Mesenchymal stem cell (in vitro differentiated cells and primary cell): ENCODE data around the gene CPLX4.

ENCODE experiments used
- DNase-seq: peaks from one replicate; pipeline ENCODE4 v3.0.0-alpha.2; 2013
- H2AFZ ChIP-seq: one replicate; pipeline ENCODE4 v1.6.1; 2013; ENCODE audit warnings: low read depth, mild to moderate bottlenecking, control low read depth, inconsistent platforms, low read length, moderate library complexity
- H2AK5ac ChIP-seq: 2 replicates; pipeline ENCODE4 v1.6.1; 2013; ENCODE audit warnings: low read length, moderate library complexity, mild to moderate bottlenecking, inconsistent platforms; ENCODE audit not compliant: severe bottlenecking
- H2BK120ac ChIP-seq: one replicate; pipeline ENCODE4 v1.6.1; 2013; ENCODE audit warnings: low read depth, mild to moderate bottlenecking, inconsistent platforms, low read length, moderate library complexity
- H2BK12ac ChIP-seq, 2 experiments: one replicate each; pipeline ENCODE4 v1.6.1; 2013; ENCODE audit warnings: inconsistent platforms in 2 of 2, low read length in 2 of 2, mild to moderate bottlenecking in 2 of 2, moderate library complexity in 2 of 2, control low read depth in 1 of 2
- H2BK15ac ChIP-seq: one replicate; pipeline ENCODE4 v1.6.1; 2013; ENCODE audit warnings: mild to moderate bottlenecking, low read depth, inconsistent platforms; ENCODE audit not compliant: poor library complexity, severe bottlenecking
- H2BK5ac ChIP-seq: 2 replicates; pipeline ENCODE4 v1.6.1; 2013; ENCODE audit warnings: low read depth, mild to moderate bottlenecking, low read length, control low read depth, inconsistent platforms; ENCODE audit not compliant: poor library complexity, severe bottlenecking
- H3K14ac ChIP-seq, 2 experiments: one replicate each; pipeline ENCODE4 v1.6.1; 2013; ENCODE audit warnings: inconsistent platforms in 2 of 2, low read length in 2 of 2, control low read depth in 1 of 2, mild to moderate bottlenecking in 1 of 2, moderate library complexity in 1 of 2
- H3K18ac ChIP-seq, 2 experiments: one replicate each; pipeline ENCODE4 v1.6.1; 2013; ENCODE audit warnings: inconsistent platforms in 2 of 2, low read length in 2 of 2, control low read depth in 1 of 2, low read depth in 1 of 2, mild to moderate bottlenecking in 1 of 2
- H3K23ac ChIP-seq, 2 experiments: one replicate each; pipeline ENCODE4 v1.6.1; 2013; ENCODE audit warnings: inconsistent platforms in 2 of 2, low read length in 2 of 2, mild to moderate bottlenecking in 2 of 2, moderate library complexity in 2 of 2, control low read depth in 1 of 2
- H3K27ac ChIP-seq: 2 replicates; pipeline ENCODE4 v1.5.1; 2013; ENCODE audit warnings: mild to moderate bottlenecking, moderate library complexity, low read length, control low read depth, inconsistent platforms; ENCODE audit not compliant: poor library complexity, severe bottlenecking
- H3K27me3 ChIP-seq, 2 experiments: 2 replicates each; pipeline versions ENCODE4 v1.6.1 to v1.7.0; 2013; ENCODE audit warnings: low read length in 2 of 2, mild to moderate bottlenecking in 2 of 2, moderate library complexity in 2 of 2, control low read depth in 1 of 2, inconsistent platforms in 1 of 2; ENCODE audit not compliant: control insufficient read depth in 1 of 2, insufficient read depth in 1 of 2
- H3K36me3 ChIP-seq, 2 experiments: 2 replicates each; pipeline versions ENCODE4 v1.6.1 to v1.7.0; 2013; ENCODE audit warnings: low read length in 2 of 2, control low read depth in 1 of 2, inconsistent platforms in 1 of 2, low read depth in 1 of 2, mild to moderate bottlenecking in 1 of 2; ENCODE audit not compliant: insufficient read depth in 2 of 2, control insufficient read depth in 1 of 2
- H3K4ac ChIP-seq, 2 experiments: one replicate each; pipeline ENCODE4 v1.6.1; 2013; ENCODE audit warnings: inconsistent platforms in 2 of 2, low read length in 2 of 2, mild to moderate bottlenecking in 2 of 2, moderate library complexity in 2 of 2, control low read depth in 1 of 2, low read depth in 1 of 2
- H3K4me1 ChIP-seq: 2 replicates; pipeline ENCODE4 v1.6.1; 2013; ENCODE audit warnings: low read depth, low read length, control low read depth; ENCODE audit not compliant: control insufficient read depth, insufficient read depth
- H3K4me2 ChIP-seq: 2 replicates; pipeline ENCODE4 v1.6.1; 2013; ENCODE audit warnings: low read length, mild to moderate bottlenecking, inconsistent platforms; ENCODE audit not compliant: poor library complexity, severe bottlenecking
- H3K4me3 ChIP-seq, 2 experiments: 2 replicates each; pipeline versions ENCODE4 v1.5.1 to v1.7.0; 2013; ENCODE audit warnings: low read length in 2 of 2, mild to moderate bottlenecking in 2 of 2, control low read depth in 1 of 2, low read depth in 1 of 2; ENCODE audit not compliant: insufficient read depth in 1 of 2
- H3K79me1 ChIP-seq: replicated peaks from 2 replicates; pipeline ENCODE4 v1.6.1; 2013; ENCODE audit warnings: mild to moderate bottlenecking, control low read depth, low read length, inconsistent platforms; ENCODE audit not compliant: poor library complexity, severe bottlenecking
- H3K9ac ChIP-seq: 2 replicates; pipeline ENCODE4 v1.7.0; 2013; ENCODE audit warnings: mild to moderate bottlenecking, low read length, moderate library complexity
- H3K9me3 ChIP-seq: 2 replicates; pipeline ENCODE4 v1.7.0; 2013; ENCODE audit warnings: mild to moderate bottlenecking, low read length; ENCODE audit not compliant: control insufficient read depth
- H4K8ac ChIP-seq: one replicate; pipeline ENCODE4 v1.6.1; 2013; ENCODE audit warnings: inconsistent platforms, mild to moderate bottlenecking, low read length, moderate library complexity
- H4K91ac ChIP-seq: one replicate; pipeline ENCODE4 v1.6.1; 2013; ENCODE audit warnings: mild to moderate bottlenecking, low read length, inconsistent platforms
- WGBS: methylation state at CpG from one replicate; pipeline ENCODE4 v1.1.7; 2013; ENCODE audit warnings: mixed read lengths; 5-methylcytosine and 5-hydroxymethylcytosine counted together

The CPLX4 gene

DNA sequence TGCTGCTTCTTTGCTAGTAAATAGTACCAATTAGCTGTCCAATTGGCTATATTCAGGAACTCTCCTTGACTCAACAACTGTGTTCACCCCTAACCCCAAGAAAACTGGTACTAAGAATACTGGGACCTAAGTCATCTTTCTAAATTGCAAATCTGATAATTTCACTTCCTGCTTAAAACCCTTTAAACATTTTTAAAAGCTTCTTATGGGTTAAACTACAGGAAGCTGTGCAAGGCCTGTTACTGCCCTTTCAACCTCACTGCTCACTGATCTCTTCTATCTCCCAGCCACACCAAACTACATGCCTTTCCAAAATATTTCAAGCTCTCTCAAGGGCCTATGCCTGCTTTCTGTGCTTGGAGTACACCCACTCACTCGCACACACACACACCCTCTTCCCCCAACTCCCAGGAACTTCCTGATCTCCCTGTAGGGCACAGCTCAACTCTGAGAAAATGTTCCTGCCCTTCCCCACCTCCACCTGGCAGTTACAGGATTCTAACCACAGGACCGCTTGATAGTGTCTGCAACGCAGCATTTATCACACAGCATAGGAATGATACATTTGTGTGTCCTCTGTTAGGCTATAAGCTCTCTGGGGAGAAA is 33.9 kb upstream of the CPLX4 start:
- Histone ChIP-seq H3K36me3 (peaks cover 7 to 85% of the 10 kb centered on the region in 2 experiments), H2BK120ac (no peak overlapping the region)
- WGBS, result 100% methylated on average over 1 of the region's 3 CpGs

DNA sequence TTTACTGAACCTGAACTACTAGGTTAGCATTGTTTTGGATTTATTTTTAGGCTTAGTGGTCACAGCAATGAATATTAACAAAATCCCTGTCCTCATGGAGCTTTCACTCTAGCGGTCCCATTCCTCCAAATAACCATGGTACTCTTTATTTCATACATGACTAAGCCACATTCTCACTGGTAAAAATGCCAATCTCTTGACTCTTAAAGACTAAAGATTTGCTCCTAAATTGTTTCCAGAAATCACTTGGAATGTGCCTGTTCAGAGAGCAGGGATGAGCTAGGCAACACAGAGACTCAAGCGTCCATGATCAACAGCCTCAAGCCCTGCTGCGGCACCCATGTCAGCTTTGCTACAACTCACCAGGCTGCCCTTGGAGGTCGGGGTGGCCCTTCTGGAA is 27.1 kb upstream of the CPLX4 start:
- no peak overlapping the region for H3K23ac ChIP-seq
- no peak overlapping the region for H3K4me2 ChIP-seq
- no peak overlapping the region for H2AFZ ChIP-seq
- no peak overlapping the region for H3K4me3 ChIP-seq
- H2BK15ac ChIP-seq, result no peak overlapping the region
- 100% methylated on average over 4 of the region's 4 CpGs for WGBS
- no peak overlapping the region for H2BK12ac ChIP-seq
- H3K9me3 ChIP-seq, result peaks cover 26% of the 10 kb centered on the region
- no peak overlapping the region for H3K9ac ChIP-seq
- H3K27ac ChIP-seq, result no peak overlapping the region
- no peak overlapping the region for H2BK5ac ChIP-seq
- H3K27me3 ChIP-seq, result no peaks in the 10 kb centered on the region
- H3K4ac ChIP-seq, result no peak overlapping the region
- no peak overlapping the region for H2AK5ac ChIP-seq
- H4K91ac ChIP-seq, result no peak overlapping the region
- H3K14ac ChIP-seq, result no peak overlapping the region
- H3K79me1 ChIP-seq, result peaks cover 6% of the 10 kb centered on the region
- no peak overlapping the region for H3K18ac ChIP-seq
- no peak overlapping the region for H4K8ac ChIP-seq
- no peak for DNase-seq
- no peaks in the 10 kb centered on the region for H3K4me1 ChIP-seq
- H2BK120ac ChIP-seq, result no peak overlapping the region
- H3K36me3 ChIP-seq, result peaks cover 15 to 97% of the 10 kb centered on the region in 2 experiments

More for the DNA sequence above, 33.9 kb upstream of the CPLX4 start:
- Histone ChIP-seq H3K79me1 (peaks cover 17% of the 10 kb centered on the region), H3K9ac (no peak overlapping the region), H3K4ac (no peak overlapping the region), H3K4me2 (no peak overlapping the region), H3K27ac (no peak overlapping the region), H2BK5ac (no peak overlapping the region), H2BK12ac (no peak overlapping the region), H3K27me3 (no peaks in the 10 kb centered on the region), H3K18ac (no peak overlapping the region), H2AFZ (no peak overlapping the region), H2BK15ac (no peak overlapping the region), H3K14ac (no peak overlapping the region), H3K4me1 (no peaks in the 10 kb centered on the region), H2AK5ac (no peak overlapping the region), H4K8ac (no peak overlapping the region), H3K23ac (no peak overlapping the region), H3K4me3 (no peak overlapping the region), H3K9me3 (no peaks in the 10 kb centered on the region), H4K91ac (no peak overlapping the region)
- DNase-seq, result no peak

DNA sequence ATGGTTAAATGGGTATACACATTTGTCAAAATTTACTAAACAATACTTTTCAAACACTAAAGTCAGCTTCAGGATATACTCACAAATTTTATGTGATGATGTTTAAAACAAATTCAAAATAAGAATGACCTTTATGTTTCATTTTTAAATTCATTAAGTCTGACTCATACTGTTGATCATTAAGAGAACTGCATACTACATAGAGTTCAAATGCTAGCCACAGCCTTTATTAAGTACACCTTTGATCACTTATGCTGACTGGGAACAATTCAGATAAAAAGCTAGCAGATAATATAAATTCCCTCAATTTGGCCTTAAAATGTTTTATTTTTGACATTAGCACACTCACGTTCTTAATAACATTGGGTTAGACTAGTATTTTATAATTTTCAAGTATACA is 26.5 kb upstream of the CPLX4 start:
- Histone ChIP-seq H4K91ac (no peak overlapping the region), H3K9ac (no peak overlapping the region), H4K8ac (no peak overlapping the region), H3K4me1 (no peaks in the 10 kb centered on the region), H3K4me2 (no peak overlapping the region), H3K9me3 (peaks cover 32% of the 10 kb centered on the region), H3K4ac (no peak overlapping the region), H2AFZ (no peak overlapping the region), H2AK5ac (no peak overlapping the region), H2BK15ac (no peak overlapping the region), H3K79me1 (peaks cover 7% of the 10 kb centered on the region), H3K4me3 (no peak overlapping the region), H2BK120ac (no peak overlapping the region), H3K18ac (no peak overlapping the region), H3K36me3 (peaks cover 16 to 99% of the 10 kb centered on the region in 2 experiments), H2BK5ac (no peak overlapping the region), H3K27ac (no peak overlapping the region), H3K23ac (no peak overlapping the region), H3K27me3 (no peaks in the 10 kb centered on the region), H2BK12ac (no peak overlapping the region), H3K14ac (no peak overlapping the region)
- DNase-seq, result no peak
- WGBS, result no CpG with 5 or more reads among the region's 1 CpG

DNA sequence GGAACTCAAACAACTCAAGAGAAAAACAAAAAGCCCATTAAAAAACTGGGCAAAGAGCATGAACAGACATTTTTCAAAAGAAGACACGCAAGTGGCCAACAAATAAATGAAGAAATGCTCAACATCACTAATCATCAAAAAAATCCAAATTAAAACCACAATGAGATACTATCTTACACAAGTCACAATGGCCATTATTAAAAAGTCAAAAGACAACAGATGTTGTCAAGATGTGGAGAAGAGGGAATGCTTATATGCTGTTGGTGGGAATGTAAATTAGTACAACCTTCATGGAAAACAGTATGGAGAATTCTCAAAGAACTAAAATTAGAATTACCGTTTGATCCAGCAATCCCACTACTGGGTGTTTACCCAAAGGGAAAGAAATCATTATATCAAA is 25.5 kb upstream of the CPLX4 start:
- Histone ChIP-seq H3K36me3 (peaks cover 24 to 99% of the 10 kb centered on the region in 2 experiments), H2AK5ac (no peak overlapping the region), H3K23ac (no peak overlapping the region), H4K8ac (no peak overlapping the region), H2BK15ac (no peak overlapping the region), H3K79me1 (peaks cover 12% of the 10 kb centered on the region), H3K27me3 (no peaks in the 10 kb centered on the region), H2BK120ac (no peak overlapping the region), H3K4me1 (no peaks in the 10 kb centered on the region), H3K4ac (no peak overlapping the region), H2BK5ac (no peak overlapping the region), H4K91ac (no peak overlapping the region), H3K9me3 (peaks cover 41% of the 10 kb centered on the region), H2AFZ (no peak overlapping the region), H3K9ac (no peak overlapping the region), H3K4me2 (no peak overlapping the region), H3K27ac (no peak overlapping the region), H3K4me3 (no peak overlapping the region), H2BK12ac (no peak overlapping the region), H3K14ac (no peak overlapping the region), H3K18ac (no peak overlapping the region)
- 100% methylated on average over 2 of the region's 2 CpGs for WGBS
- DNase-seq, result no peak
